ENCODE results near the gene TET2. TPM values are rescaled to one million over a fixed set of nuclear protein-coding genes. Genes with fewer than 3 reads are reported as not detected.

TET2 gene
- total RNA-seq, 1 experiment from 2014 or later: 3.4 TPM

DNA sequence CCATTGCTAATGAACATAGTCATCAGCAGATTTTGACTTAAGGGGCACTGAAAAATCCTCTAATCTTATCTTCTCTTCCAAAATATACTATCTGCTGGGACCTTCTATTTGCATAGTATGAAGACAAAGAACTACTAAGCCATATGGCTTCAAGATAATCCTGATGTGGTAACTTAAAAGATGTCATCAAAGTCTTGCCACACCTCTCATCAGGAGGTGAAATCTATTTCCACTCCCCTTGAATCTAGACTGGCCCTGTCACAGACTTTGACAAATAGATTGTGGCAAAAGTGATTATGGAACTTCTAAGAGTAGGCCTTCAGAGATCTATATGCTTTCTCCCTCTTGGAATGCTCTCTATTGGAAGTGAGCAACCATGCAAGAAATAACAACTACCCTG lies 27.3 kb upstream of the TET2 start:
- H3K27me3 Mint-ChIP-seq (ENCODE audit: low read depth): no peaks in the 10 kb centered on the region; the same call in none of the 2 replicates
- POLR2A ChIA-PET: no interaction called here
- TF ChIP-seq, protein P1, sequence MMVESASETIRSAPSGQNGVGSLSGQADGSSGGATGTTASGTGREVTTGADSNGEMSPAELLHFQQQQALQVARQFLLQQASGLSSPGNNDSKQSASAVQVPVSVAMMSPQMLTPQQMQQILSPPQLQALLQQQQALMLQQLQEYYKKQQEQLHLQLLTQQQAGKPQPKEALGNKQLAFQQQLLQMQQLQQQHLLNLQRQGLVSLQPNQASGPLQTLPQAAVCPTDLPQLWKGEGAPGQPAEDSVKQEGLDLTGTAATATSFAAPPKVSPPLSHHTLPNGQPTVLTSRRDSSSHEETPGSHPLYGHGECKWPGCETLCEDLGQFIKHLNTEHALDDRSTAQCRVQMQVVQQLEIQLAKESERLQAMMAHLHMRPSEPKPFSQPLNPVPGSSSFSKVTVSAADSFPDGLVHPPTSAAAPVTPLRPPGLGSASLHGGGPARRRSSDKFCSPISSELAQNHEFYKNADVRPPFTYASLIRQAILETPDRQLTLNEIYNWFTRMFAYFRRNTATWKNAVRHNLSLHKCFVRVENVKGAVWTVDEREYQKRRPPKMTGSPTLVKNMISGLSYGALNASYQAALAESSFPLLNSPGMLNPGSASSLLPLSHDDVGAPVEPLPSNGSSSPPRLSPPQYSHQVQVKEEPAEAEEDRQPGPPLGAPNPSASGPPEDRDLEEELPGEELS (CRISPR knock-in tag; IDR thresholded peaks at IDR 0.05): no peak
- TF ChIP-seq, protein P2, sequence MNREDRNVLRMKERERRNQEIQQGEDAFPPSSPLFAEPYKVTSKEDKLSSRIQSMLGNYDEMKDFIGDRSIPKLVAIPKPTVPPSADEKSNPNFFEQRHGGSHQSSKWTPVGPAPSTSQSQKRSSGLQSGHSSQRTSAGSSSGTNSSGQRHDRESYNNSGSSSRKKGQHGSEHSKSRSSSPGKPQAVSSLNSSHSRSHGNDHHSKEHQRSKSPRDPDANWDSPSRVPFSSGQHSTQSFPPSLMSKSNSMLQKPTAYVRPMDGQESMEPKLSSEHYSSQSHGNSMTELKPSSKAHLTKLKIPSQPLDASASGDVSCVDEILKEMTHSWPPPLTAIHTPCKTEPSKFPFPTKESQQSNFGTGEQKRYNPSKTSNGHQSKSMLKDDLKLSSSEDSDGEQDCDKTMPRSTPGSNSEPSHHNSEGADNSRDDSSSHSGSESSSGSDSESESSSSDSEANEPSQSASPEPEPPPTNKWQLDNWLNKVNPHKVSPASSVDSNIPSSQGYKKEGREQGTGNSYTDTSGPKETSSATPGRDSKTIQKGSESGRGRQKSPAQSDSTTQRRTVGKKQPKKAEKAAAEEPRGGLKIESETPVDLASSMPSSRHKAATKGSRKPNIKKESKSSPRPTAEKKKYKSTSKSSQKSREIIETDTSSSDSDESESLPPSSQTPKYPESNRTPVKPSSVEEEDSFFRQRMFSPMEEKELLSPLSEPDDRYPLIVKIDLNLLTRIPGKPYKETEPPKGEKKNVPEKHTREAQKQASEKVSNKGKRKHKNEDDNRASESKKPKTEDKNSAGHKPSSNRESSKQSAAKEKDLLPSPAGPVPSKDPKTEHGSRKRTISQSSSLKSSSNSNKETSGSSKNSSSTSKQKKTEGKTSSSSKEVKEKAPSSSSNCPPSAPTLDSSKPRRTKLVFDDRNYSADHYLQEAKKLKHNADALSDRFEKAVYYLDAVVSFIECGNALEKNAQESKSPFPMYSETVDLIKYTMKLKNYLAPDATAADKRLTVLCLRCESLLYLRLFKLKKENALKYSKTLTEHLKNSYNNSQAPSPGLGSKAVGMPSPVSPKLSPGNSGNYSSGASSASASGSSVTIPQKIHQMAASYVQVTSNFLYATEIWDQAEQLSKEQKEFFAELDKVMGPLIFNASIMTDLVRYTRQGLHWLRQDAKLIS (CRISPR knock-in tag; IDR thresholded peaks at IDR 0.05; ENCODE audit: borderline replicate concordance): no peak
- TF ChIP-seq GRHL2 (CRISPR knock-in tag; IDR thresholded peaks at IDR 0.05; ENCODE audit: insufficient replicate concordance, severe bottlenecking): no peak
- TF ChIP-seq ZNF423 (CRISPR knock-in tag; IDR thresholded peaks at IDR 0.05): no peak
- TF ChIP-seq FOXJ3 (CRISPR knock-in tag; IDR thresholded peaks at IDR 0.05; ENCODE audit: borderline replicate concordance): no peak
- TF ChIP-seq, protein P3, sequence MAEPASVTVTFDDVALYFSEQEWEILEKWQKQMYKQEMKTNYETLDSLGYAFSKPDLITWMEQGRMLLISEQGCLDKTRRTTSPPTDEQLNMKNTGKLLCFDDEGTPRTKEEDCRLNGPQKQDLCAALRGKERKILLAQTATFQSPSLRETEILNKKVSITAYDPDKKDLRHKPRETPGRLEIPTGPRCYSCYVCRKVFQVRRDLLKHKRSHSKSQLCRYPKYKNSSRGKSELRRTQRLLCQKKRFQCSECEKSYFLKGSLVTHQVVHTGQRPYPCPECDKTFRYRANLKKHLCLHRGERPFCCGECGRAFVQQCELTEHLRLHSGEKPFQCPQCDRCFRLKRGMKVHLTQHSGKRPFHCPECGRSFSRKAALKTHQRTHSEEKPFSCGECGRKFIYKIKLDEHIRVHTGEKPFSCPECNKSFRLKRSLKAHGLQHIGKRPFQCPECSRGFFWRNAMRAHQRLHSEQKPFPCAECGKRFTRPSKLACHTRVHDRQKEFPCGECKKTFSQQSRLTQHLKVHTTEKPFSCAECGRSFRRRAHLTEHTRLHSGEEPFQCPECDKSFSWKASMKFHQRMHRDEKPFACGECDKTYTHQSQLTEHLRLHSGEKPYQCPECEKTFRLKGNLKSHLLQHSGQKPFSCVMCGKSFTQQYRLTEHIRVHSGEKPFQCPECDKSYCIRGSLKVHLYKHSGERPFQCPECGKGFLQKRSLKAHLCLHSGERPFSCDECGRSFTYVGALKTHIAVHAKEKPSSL (CRISPR knock-in tag; conservative IDR thresholded peaks at IDR 0.05): no peak
- no peak for TF ChIP-seq ZNF232 (CRISPR knock-in tag; IDR thresholded peaks at IDR 0.05)
- CTCF ChIA-PET: no interaction called here
- H3K9me3 Mint-ChIP-seq: no peaks in the 10 kb centered on the region
- peaks cover 6% of the 10 kb centered on the region for H3K4me1 Mint-ChIP-seq
- no peak overlapping the region for H3K4me3 Mint-ChIP-seq
- no peak for ATAC-seq
- H3K27ac Mint-ChIP-seq: no peak overlapping the region
- no peak for DNase-seq (ENCODE audit: low spot score)
- no peaks in the 10 kb centered on the region for H3K36me3 Mint-ChIP-seq

DNA sequence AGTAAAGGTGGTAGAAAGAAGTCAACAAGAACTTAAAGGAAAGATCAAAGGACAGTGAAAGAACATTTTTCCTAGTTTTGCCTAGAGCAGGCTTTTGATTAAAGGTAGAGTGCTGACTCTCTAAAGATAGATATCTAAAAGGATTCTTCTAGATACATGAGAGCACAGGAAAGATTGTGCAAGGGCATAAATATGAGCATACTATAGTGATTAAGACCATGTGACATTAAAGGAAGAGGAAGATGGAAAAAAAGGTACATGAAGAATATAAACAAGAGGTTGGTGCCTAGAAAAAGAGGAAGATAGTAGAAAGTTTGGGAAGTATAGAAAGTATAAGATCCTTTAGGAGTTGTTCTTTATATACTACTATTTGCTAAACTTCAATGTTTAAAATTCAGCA lies 26.1 kb upstream of the TET2 start:
- H3K36me3 Mint-ChIP-seq: no peaks in the 10 kb centered on the region
- TF ChIP-seq IRF2 (CRISPR knock-in tag; IDR thresholded peaks at IDR 0.05; ENCODE audit: borderline replicate concordance, low read depth) (no peak), KAT7 (CRISPR knock-in tag; IDR thresholded peaks at IDR 0.05; ENCODE audit: borderline replicate concordance) (no peak), TCF7 (CRISPR knock-in tag; IDR thresholded peaks at IDR 0.05; ENCODE audit: low read depth) (no peak)
- TF ChIP-seq, protein P3 (CRISPR knock-in tag; conservative IDR thresholded peaks at IDR 0.05): no peak
- TF ChIP-seq, protein P4, sequence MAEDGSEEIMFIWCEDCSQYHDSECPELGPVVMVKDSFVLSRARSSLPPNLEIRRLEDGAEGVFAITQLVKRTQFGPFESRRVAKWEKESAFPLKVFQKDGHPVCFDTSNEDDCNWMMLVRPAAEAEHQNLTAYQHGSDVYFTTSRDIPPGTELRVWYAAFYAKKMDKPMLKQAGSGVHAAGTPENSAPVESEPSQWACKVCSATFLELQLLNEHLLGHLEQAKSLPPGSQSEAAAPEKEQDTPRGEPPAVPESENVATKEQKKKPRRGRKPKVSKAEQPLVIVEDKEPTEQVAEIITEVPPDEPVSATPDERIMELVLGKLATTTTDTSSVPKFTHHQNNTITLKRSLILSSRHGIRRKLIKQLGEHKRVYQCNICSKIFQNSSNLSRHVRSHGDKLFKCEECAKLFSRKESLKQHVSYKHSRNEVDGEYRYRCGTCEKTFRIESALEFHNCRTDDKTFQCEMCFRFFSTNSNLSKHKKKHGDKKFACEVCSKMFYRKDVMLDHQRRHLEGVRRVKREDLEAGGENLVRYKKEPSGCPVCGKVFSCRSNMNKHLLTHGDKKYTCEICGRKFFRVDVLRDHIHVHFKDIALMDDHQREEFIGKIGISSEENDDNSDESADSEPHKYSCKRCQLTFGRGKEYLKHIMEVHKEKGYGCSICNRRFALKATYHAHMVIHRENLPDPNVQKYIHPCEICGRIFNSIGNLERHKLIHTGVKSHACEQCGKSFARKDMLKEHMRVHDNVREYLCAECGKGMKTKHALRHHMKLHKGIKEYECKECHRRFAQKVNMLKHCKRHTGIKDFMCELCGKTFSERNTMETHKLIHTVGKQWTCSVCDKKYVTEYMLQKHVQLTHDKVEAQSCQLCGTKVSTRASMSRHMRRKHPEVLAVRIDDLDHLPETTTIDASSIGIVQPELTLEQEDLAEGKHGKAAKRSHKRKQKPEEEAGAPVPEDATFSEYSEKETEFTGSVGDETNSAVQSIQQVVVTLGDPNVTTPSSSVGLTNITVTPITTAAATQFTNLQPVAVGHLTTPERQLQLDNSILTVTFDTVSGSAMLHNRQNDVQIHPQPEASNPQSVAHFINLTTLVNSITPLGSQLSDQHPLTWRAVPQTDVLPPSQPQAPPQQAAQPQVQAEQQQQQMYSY (CRISPR knock-in tag; IDR thresholded peaks at IDR 0.05): no peak
- H3K27ac Mint-ChIP-seq: no peak overlapping the region
- ChIA-PET POLR2A (no interaction called here), CTCF (no interaction called here)
- no peak overlapping the region for H3K4me3 Mint-ChIP-seq
- ATAC-seq (no peak), DNase-seq (ENCODE audit: low spot score) (no peak)
- no peaks in the 10 kb centered on the region; the same call in none of the 2 replicates for H3K27me3 Mint-ChIP-seq (ENCODE audit: low read depth)
- H3K4me1 Mint-ChIP-seq: peaks cover 6% of the 10 kb centered on the region
- H3K9me3 Mint-ChIP-seq: no peaks in the 10 kb centered on the region

Data from WTC11 (cell line).